ENCODE measurements around the gene SYCE1L.
"Not testable (repeated sequence)": the region's sequence is repeated elsewhere in the genome, so short reads cannot be mapped to it uniquely, and the experiment has no call there.

SYCE1L gene

DNA sequence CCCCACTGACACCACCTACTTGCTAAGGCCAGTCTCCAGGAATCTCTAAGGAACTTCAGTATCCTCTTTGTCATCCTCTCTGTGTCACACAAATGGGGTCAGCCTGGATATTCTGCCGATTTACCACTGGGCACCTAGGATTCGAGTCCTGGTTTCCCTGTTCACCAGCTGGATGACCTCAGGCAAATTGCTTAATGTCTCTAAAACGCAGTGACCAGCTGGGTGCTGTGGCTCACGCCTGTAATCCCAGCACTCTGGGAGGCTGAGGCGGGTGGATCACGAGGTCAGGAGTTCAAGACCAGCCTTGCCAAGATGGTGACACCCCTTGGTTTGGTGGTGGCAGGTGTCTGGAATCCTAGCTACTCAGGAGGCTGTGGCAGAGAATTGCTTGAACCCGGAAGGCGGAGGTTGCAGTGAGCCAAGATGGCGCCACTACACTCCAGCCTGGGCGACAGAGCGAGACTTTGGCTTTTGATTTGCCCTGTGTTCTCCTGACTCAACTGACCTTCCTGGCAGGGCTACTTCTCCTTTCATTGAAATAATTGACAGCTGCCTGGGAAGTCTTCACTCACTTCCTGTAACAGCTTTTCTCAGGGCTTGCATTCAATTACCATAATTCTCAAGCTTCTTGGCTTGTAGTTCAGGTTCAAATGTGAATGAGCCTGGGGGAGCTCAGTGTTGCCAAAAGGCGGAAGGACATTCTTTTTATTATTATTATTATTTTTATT is 15.4 kb downstream of the SYCE1L start:
- no peaks in the 10 kb centered on the region for H3K36me3 Mint-ChIP-seq (ENCODE audit: low read depth)
- H3K4me1 Mint-ChIP-seq (ENCODE audit: low read depth): peaks cover 17% of the 10 kb centered on the region
- H3K27ac Mint-ChIP-seq: no peak overlapping the region
- H3K9me3 Mint-ChIP-seq: no peaks in the 10 kb centered on the region
- H3K27me3 Mint-ChIP-seq: no peaks in the 10 kb centered on the region
- no peak overlapping the region for H3K4me3 Mint-ChIP-seq

DNA sequence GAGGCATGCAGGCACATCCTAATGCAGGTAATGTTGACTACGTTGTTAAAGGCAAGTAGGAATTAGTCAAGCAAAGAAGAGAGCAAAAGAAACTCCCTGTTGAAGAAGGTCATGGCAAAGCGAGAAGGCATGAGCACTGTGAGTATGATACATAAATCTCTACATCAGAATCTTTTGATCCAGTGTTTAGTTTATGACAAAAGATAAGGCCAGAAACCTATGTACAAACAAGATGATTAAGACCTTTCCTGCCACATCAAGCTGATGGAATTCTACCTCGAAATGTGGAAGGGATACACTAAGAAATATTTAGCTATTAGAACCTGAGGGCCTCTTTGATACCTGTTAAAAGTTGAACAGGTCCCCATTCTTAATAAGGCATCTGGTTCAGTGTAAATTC is 20.2 kb downstream of the SYCE1L start:
- H3K4me3 Mint-ChIP-seq: no peak overlapping the region
- no peaks in the 10 kb centered on the region for H3K4me1 Mint-ChIP-seq (ENCODE audit: low read depth)
- H3K36me3 Mint-ChIP-seq (ENCODE audit: low read depth): no peaks in the 10 kb centered on the region
- no peaks in the 10 kb centered on the region for H3K9me3 Mint-ChIP-seq
- no peak overlapping the region for H3K27ac Mint-ChIP-seq
- no peaks in the 10 kb centered on the region for H3K27me3 Mint-ChIP-seq

DNA sequence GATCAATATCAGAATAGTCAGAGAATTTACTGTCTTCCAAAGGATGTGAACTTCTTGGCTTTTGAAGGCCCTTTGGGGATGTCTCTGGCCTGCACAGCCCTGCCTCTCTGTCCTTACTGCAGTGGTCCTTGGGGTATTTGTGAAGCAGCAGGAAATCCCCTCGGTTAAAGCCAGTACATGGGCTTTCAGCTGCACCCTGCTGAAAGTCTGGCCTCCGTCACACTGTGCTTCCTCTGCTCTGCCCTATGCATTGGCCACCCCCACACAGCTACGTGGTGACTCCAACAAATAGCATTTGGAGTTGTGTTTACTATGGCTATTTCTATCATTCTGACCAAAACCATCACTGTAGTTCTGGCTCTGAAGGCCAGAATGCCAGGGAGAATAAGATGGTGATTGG is 21.2 kb downstream of the SYCE1L start:
- Mint-ChIP-seq H3K9me3 (no peaks in the 10 kb centered on the region), H3K36me3 (ENCODE audit: low read depth) (no peaks in the 10 kb centered on the region), H3K4me3 (no peak overlapping the region), H3K27ac (no peak overlapping the region), H3K4me1 (ENCODE audit: low read depth) (no peaks in the 10 kb centered on the region), H3K27me3 (no peaks in the 10 kb centered on the region)

DNA sequence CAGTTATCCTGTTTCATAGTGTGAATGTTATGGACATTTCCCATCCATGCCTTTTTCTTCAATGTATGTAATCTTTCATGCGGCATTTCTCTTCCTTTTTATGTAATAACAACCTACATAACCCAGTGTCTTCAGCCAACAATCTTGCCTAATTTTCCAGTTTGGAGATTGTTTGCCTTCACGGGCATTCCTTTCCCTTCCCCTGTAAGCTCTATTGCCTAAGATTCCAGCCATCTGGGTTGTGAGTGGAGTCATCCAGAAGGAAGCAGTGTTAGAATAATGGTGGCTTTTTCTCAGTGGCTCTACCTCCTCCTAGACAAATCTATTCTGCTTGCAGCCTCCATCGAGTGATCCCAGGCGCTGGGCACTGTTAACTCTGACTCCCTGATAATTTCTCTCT is 22.3 kb downstream of the SYCE1L start:
- Mint-ChIP-seq H3K4me3 (no peak overlapping the region), H3K27ac (no peak overlapping the region)

DNA sequence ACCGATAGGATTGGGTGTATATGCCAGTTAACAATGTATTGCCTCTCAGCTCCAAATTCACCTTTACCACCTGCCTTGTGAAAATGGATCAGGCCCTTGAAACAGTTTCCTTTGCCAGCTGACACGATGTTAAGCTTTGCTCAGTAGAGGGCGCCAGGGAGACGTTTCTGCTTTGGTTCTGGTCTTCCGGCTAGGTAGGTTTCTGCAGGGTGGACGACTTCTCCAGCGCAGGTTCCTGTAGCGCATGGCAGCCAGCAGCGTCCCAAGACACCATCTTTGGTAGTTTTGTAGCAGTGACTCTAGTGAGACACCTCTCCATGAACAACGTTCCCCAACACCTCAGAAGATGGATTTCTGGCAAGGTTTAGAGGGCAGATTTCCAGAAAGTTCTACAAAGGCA is 24.0 kb downstream of the SYCE1L start:
- Mint-ChIP-seq H3K4me1 (ENCODE audit: low read depth) (no peaks in the 10 kb centered on the region), H3K27ac (no peak overlapping the region), H3K27me3 (no peaks in the 10 kb centered on the region), H3K4me3 (no peak overlapping the region), H3K36me3 (ENCODE audit: low read depth) (no peaks in the 10 kb centered on the region), H3K9me3 (no peaks in the 10 kb centered on the region)

More for the DNA sequence above, 22.3 kb downstream of the SYCE1L start:
- Mint-ChIP-seq H3K27me3 (no peaks in the 10 kb centered on the region), H3K9me3 (no peaks in the 10 kb centered on the region), H3K4me1 (ENCODE audit: low read depth) (no peaks in the 10 kb centered on the region), H3K36me3 (ENCODE audit: low read depth) (no peaks in the 10 kb centered on the region)

DNA sequence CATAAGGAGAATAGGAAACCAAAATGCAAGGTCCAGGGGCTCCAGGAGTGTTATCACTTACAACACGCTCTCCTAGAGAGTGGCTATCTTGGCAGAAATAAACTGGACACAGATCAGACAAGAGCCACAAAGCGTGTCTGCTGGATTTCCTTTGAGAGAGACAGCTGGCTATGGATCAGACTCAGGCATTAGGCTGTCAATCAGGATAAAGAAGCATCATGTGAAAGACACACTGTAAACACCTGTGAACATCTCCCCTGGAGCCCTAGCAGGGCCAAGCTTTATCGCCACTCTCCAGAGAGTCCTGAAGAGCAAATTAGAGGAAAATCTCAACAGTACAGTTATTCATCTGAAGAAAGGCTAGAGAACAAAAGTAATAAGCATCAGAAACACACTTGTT is 26.0 kb downstream of the SYCE1L start:
- H3K4me1 Mint-ChIP-seq (ENCODE audit: low read depth): no peaks in the 10 kb centered on the region
- no peaks in the 10 kb centered on the region for H3K27me3 Mint-ChIP-seq
- H3K27ac Mint-ChIP-seq: no peak overlapping the region
- H3K36me3 Mint-ChIP-seq (ENCODE audit: low read depth): no peaks in the 10 kb centered on the region
- no peak overlapping the region for H3K4me3 Mint-ChIP-seq
- no peaks in the 10 kb centered on the region for H3K9me3 Mint-ChIP-seq

DNA sequence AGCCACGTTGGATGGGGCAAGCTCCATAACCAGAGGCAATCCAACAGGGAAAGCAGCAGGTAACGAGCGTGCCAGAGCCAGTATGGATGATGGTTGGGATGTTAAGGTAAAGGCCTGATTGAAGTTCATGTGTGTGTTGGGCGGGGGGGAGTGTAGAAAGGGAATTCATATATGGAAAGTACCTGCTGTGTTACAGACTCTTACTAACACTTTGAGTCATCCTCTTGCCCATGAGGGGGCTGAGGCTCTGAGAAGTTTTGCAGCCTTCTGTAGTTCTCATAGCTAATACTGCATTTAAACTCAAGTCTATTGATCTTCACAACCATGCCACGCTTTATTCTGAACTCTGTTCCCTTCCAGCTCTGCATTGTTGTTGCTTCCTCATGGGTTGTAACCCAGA is 28.5 kb downstream of the SYCE1L start:
- no peak overlapping the region for H3K4me3 Mint-ChIP-seq
- no peaks in the 10 kb centered on the region for H3K36me3 Mint-ChIP-seq (ENCODE audit: low read depth)
- no peak overlapping the region for H3K27ac Mint-ChIP-seq
- H3K4me1 Mint-ChIP-seq (ENCODE audit: low read depth): no peaks in the 10 kb centered on the region
- peaks cover 4% of the 10 kb centered on the region for H3K27me3 Mint-ChIP-seq
- H3K9me3 Mint-ChIP-seq: no peaks in the 10 kb centered on the region

DNA sequence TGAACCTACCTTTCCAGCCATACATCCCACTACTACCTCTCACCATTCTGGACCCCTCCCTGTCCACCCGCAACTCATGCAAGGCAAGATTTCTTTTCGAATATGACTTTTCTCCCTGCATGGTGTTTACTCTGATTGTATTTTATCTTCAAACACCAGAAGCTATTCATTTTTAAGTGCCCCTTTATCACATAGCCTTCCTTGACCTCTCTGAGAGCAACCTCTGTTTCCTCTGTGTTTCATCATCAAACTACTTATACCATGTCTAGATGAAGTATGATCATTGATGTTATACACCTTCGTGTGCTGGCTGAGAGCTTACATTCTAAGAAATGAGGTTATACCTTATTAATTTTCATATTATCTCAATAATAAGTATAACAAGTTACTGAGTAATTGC is 31.8 kb downstream of the SYCE1L start:
- Mint-ChIP-seq H3K27ac (no peak overlapping the region), H3K27me3 (peaks cover 19% of the 10 kb centered on the region), H3K4me1 (ENCODE audit: low read depth) (no peaks in the 10 kb centered on the region), H3K36me3 (ENCODE audit: low read depth) (no peaks in the 10 kb centered on the region), H3K9me3 (no peaks in the 10 kb centered on the region), H3K4me3 (no peak overlapping the region)

DNA sequence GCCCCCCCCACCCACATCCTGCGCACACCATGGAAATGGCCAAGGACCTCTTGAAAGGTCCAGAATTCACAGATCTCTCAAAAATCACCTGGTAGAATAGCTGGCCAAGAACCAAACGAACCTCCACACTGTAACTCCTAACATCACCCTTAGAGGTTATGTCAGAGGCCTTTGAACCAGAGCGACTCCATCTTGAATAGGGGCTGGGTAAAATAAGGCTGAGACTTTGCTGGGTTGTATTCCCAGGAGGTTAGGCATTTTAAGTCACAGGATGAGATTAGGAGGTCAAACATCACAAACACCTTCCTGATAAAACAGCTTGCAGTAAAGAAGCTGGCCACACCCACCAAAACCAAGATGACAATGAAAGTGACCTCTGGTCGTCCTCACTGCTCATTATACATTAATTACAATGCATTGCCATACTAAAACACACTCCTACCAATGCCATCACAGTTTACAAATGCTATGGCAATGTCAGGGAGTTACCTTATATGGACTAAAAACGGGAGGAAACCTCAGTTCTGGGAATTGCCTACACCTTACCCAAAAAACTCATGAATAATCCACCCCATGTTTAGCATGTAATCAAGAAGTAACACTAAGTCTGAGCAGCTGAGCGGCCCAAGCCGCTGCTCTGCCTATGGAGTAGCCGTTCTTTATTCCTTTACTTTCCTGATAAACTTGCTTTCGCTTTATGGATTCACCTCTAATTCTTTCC is 34.8 kb downstream of the SYCE1L start:
- no peaks in the 10 kb centered on the region for H3K9me3 Mint-ChIP-seq
- H3K27ac Mint-ChIP-seq: no peak overlapping the region
- peaks cover 3% of the 10 kb centered on the region for H3K4me1 Mint-ChIP-seq (ENCODE audit: low read depth)
- H3K27me3 Mint-ChIP-seq: peaks cover 23% of the 10 kb centered on the region
- no peaks in the 10 kb centered on the region for H3K36me3 Mint-ChIP-seq (ENCODE audit: low read depth)
- no peak overlapping the region for H3K4me3 Mint-ChIP-seq

DNA sequence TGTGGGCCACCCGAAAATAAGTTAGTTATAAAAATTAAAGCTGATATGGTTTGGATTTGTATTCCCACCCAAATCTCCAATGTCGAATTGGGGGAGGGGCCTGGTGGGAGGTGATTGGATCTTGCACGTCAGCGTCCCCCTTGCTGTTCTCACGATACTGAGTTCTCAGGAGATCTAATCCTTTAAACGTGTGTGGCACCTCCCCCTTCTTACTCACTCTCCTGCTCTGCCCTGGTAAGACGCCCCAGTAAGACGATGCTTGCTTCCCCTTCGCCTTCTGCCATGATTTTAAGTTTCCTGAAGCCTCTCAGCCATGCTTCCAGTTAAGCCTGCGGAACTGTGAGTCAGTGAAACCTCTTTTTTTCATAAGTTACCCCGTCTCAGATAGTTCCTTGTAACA is 35.4 kb downstream of the SYCE1L start:
- peaks cover 3% of the 10 kb centered on the region for H3K4me1 Mint-ChIP-seq (ENCODE audit: low read depth)
- no peaks in the 10 kb centered on the region for H3K9me3 Mint-ChIP-seq
- H3K27me3 Mint-ChIP-seq: peaks cover 23% of the 10 kb centered on the region
- H3K36me3 Mint-ChIP-seq (ENCODE audit: low read depth): no peaks in the 10 kb centered on the region
- no peak overlapping the region for H3K27ac Mint-ChIP-seq
- no peak overlapping the region for H3K4me3 Mint-ChIP-seq

DNA sequence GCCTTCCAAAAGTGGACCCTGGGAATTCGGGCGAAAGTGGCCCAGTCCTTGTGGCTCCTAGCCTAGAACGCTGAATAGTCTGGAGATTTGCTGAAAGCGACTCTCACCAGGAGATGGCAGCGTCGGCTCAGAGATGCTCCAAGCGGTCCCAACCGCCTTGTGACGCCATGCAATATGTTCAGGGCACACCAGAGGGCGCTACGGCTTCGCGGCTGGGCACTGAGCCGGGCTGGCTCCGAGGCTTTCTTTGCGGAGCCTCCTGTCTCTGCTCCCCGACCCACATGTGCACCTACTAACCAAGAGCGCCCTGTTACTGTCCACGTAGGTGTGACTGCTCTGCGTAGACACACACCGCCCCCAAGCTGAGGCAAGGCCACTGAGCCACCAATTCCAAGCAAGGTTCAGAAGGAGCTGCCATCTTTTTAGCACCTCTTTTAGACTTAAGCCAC is 36.9 kb downstream of the SYCE1L start:
- Mint-ChIP-seq H3K36me3 (ENCODE audit: low read depth) (no peaks in the 10 kb centered on the region), H3K27me3 (peaks cover 23% of the 10 kb centered on the region), H3K9me3 (no peaks in the 10 kb centered on the region), H3K4me3 (no peak overlapping the region), H3K4me1 (ENCODE audit: low read depth) (peaks cover 3% of the 10 kb centered on the region), H3K27ac (no peak overlapping the region)

DNA sequence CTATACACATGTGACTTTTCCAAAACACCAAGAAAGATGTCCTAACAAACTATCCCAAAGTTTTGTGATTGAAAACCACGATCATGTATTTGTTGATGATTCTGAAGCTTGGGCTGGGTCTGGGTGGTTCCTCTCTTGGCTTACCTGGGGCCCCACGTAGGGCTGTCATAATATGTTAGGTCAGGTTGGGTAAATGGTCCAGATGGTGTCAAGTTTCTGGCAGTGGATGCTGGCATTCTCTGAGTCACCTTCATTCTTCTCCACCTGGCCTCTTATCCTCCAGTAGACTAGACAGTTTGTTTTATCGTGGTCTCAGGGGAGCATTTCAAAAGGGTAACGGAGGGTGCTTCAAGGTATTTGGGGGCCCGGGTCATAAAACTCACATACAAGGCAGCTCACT is 39.4 kb downstream of the SYCE1L start:
- no peak overlapping the region for H3K4me3 Mint-ChIP-seq
- H3K27me3 Mint-ChIP-seq: peaks cover 19% of the 10 kb centered on the region
- no peaks in the 10 kb centered on the region for H3K36me3 Mint-ChIP-seq (ENCODE audit: low read depth)
- peaks cover 3% of the 10 kb centered on the region for H3K4me1 Mint-ChIP-seq (ENCODE audit: low read depth)
- H3K27ac Mint-ChIP-seq: no peak overlapping the region
- no peaks in the 10 kb centered on the region for H3K9me3 Mint-ChIP-seq

DNA sequence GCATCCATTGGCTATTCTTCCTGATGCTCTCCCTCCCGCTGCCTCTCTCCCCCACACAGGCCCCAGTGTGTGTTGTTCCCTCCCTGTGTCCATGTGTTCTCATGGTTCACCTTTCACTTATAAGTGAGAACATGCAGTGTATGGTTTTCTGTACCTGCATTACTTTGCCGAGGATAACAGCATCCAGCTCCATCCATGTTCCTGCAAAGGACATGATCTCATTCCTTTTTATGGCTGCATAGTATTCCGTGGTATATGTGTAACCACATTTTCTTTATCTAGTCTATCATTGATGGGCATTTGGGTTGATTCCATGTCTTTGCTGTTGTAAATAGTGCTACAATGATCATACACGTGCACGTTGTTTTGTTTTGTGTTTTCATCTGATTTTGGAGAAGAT is 43.3 kb downstream of the SYCE1L start:
- not testable (repeated sequence) for H3K36me3 Mint-ChIP-seq (ENCODE audit: low read depth); H3K4me1 Mint-ChIP-seq (ENCODE audit: low read depth); H3K9me3 Mint-ChIP-seq; H3K4me3 Mint-ChIP-seq; H3K27me3 Mint-ChIP-seq; H3K27ac Mint-ChIP-seq

DNA sequence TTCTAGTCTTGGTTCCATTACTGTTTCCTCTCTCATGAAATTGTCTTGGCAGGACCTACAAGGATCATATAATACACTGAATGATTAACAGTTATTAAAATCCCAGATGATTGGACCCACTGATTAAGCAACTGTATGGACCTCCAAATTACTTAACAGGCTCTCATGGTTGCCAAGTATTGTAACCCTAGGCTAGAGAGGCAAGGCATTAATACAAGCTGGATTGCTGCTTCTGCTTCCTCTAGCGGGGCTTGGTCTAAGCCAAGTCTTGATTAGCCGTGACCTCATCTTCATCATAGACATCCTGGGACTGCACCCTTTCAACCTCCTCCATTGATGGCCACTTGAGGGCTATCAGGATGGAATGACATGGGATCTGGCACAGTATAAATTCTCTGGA is 46.9 kb downstream of the SYCE1L start:
- no peaks in the 10 kb centered on the region for H3K4me1 Mint-ChIP-seq (ENCODE audit: low read depth)
- no peaks in the 10 kb centered on the region for H3K9me3 Mint-ChIP-seq
- no peak overlapping the region for H3K27ac Mint-ChIP-seq
- no peak overlapping the region for H3K4me3 Mint-ChIP-seq
- H3K27me3 Mint-ChIP-seq: peaks cover 3% of the 10 kb centered on the region
- H3K36me3 Mint-ChIP-seq (ENCODE audit: low read depth): no peaks in the 10 kb centered on the region

DNA sequence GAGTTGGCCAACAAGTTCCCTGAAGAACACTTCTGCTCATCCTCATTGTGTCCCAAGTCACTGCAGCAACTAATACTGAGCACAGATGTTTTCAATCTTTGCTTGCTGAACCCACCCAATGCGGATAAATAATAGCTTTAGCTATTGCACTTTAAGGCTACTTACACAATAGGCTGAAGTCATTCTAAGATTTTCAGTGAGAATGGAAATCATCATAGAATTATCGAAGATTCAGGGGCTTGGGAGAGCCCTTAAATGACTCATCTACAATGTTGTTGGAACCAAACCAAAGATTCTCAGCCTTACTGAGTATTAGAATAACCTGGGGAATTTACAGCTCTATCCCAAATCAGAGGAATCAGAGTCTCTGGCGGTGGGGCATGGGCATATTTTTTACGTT is 51.2 kb downstream of the SYCE1L start:
- H3K4me1 Mint-ChIP-seq (ENCODE audit: low read depth): no peaks in the 10 kb centered on the region
- no peaks in the 10 kb centered on the region for H3K36me3 Mint-ChIP-seq (ENCODE audit: low read depth)
- no peak overlapping the region for H3K27ac Mint-ChIP-seq
- H3K4me3 Mint-ChIP-seq: no peak overlapping the region
- H3K9me3 Mint-ChIP-seq: no peaks in the 10 kb centered on the region
- peaks cover 10% of the 10 kb centered on the region for H3K27me3 Mint-ChIP-seq

All from stimulated activated naive CD8-positive, alpha-beta T cell treated with anti-CD3 and anti-CD28 coated beads, Interleukin-15, Interleukin-2, amounts not matched to agents 100 ng/mL and 50 ng/mL, for 24 hours (primary cell).